Panc1 (cell line): Measurements from ENCODE around the gene EPHB1. TPM values are rescaled to one million over a fixed set of nuclear protein-coding genes. Genes with fewer than 3 reads are reported as not detected.

ENCODE experiments used
- ATAC-seq: fragments of 200-7000 bp; cut with Tn5 transposase; 2 replicates; pipeline ENCODE4 v1.9.1; 2020; ENCODE audit warnings: mild to moderate bottlenecking, moderate library complexity
- BruUV-seq: library from RNA; stranded (reverse); fragments of 400-500 nt; replicated peaks from 2 replicates; lab custom pipeline; 2021; lab: Mats Ljungman, UMichigan
- CTCF ChIA-PET: fragments of 300-600 bp; sonication (Branson Sonifier 250); formaldehyde crosslinking; loops from one replicate; lab custom pipeline; 2022; ENCODE audit warnings: antibody characterized with exemption; lab: Charles Lee
- POLR2A ChIA-PET: fragments of 300-600 bp; sonication (Branson Sonifier 250); formaldehyde crosslinking; loops from one replicate; lab custom pipeline; 2022; ENCODE audit warnings: antibody characterized with exemption; lab: Charles Lee
- DNase-seq: peaks from one replicate; pipeline ENCODE4 v3.0.0-alpha.2; 2010; ENCODE audit warnings: low read depth, low spot score
- H3K27ac ChIP-seq: 2 replicates; pipeline ENCODE4 v1.5.1; 2011; ENCODE audit warnings: mild to moderate bottlenecking, low read length, inconsistent platforms
- H3K27me3 ChIP-seq: fragments of 200-500 bp; sonication (Bioruptor generic); 2 replicates; pipeline ENCODE4 v1.6.0; 2014; ENCODE audit warnings: low read length, inconsistent platforms; ENCODE audit not compliant: control insufficient read depth, insufficient read depth
- H3K36me3 ChIP-seq: fragments of 200-500 bp; sonication (Bioruptor generic); 2 replicates; pipeline ENCODE4 v1.5.1; 2014; ENCODE audit warnings: inconsistent platforms, mild to moderate bottlenecking, low read length, moderate library complexity; ENCODE audit not compliant: control insufficient read depth, insufficient read depth
- H3K4me1 ChIP-seq: 2 replicates; pipeline ENCODE4 v1.5.1; 2011; ENCODE audit warnings: inconsistent platforms, mild to moderate bottlenecking, low read length, moderate library complexity; ENCODE audit not compliant: control insufficient read depth, insufficient read depth
- H3K4me3 ChIP-seq, 2 experiments: 2 replicates each; pipeline ENCODE4 v1.5.1; 2011 to 2012; ENCODE audit warnings: low read depth in 2 of 2, low read length in 2 of 2, mild to moderate bottlenecking in 2 of 2, inconsistent platforms in 1 of 2, moderate library complexity in 1 of 2
- H3K9me3 ChIP-seq: fragments of 200-500 bp; sonication (Bioruptor generic); 2 replicates; pipeline ENCODE4 v1.5.1; 2014; ENCODE audit warnings: low read depth, mild to moderate bottlenecking, inconsistent platforms, low read length, moderate library complexity; ENCODE audit not compliant: control insufficient read depth, insufficient read depth
- POLR2AphosphoS5 ChIP-seq: IDR thresholded peaks from 2 replicates; pipeline ENCODE4 v1.6.1; 2012; ENCODE audit warnings: mild to moderate bottlenecking, low read depth, low read length, moderate library complexity
- REST ChIP-seq, 2 experiments: IDR thresholded peaks; 2 replicates each; pipeline ENCODE4 v1.6.1; 2011 to 2012; ENCODE audit warnings: low read depth in 2 of 2, control low read depth in 1 of 2, low read length in 1 of 2, mild to moderate bottlenecking in 1 of 2, moderate library complexity in 1 of 2; ENCODE audit not compliant: insufficient read depth in 1 of 2
- SIN3A ChIP-seq: IDR thresholded peaks from 2 replicates; pipeline ENCODE4 v1.6.1; 2012; ENCODE audit warnings: low read depth, mild to moderate bottlenecking, low read length, moderate library complexity, borderline replicate concordance; ENCODE audit not compliant: insufficient read depth
- TCF7L2 ChIP-seq: IDR thresholded peaks from 2 replicates; pipeline ENCODE4 v1.6.1; 2011; ENCODE audit warnings: mild to moderate bottlenecking, low read depth, low read length, inconsistent platforms
- in situ Hi-C: cut with HindIII; loops from 2 replicates; pipeline ENCODE4 v1.10.0; 2016; ENCODE audit warnings: low sequenced_read_pairs, low pct_unique_long_range_greater_than_20kb
- intact Hi-C: fragments of 100-400 bp; cut with micrococcal nuclease; formaldehyde crosslinking; loops from one replicate; pipeline ENCODE4 v1.10.0; 2022; ENCODE audit not compliant: unreplicated experiment
- total RNA-seq: library from RNA; stranded (reverse); gene quantifications from one replicate; pipeline ENCODE4 v1.2.1, GENCODE V29; 2021; ENCODE audit not compliant: unreplicated experiment
- TF ChIP-seq, protein P1 (sequence below): fragments of 450-650 bp; IDR thresholded peaks from 2 replicates; pipeline ENCODE4 v1.5.1; 2017; ENCODE audit warnings: mild to moderate bottlenecking

The EPHB1 gene
- total RNA-seq, 1 experiment from 2014 or later, result 0.46 TPM

DNA sequence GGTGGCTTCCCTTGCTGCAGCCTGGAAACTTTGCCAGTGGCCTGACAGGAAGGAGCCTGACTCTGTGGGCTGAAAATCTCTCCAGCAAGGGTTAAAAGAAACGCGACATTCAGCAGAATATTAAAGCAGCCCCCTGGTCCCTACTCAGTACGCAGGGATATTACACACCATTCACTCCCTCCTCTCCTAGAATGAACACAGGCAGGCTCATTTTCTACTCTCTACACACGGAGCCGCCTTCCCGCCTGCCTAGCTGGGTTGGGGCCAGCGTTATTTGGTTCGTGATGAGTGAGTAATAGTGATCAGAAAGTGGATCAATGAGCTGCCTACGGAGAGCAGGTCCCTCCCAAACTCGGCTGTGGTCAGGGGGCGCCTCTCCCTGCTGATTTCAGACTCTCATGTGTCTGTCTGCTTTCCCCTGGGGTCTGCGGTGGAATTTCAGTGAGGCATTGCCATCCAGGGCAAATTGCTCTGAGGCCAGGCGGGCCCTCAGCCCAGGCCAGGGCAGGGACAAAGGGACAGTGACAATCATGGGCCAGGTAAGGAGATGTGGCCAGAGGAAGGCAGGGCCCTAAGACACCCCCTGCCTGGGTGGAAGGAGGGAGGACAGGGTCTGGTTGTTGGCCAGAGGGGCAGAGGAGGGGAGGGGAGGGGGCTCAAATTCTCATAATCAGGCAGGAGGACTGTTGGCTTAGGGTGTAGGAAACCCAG is 2.8 kb downstream of the EPHB1 start:
- ATAC-seq (no peak), DNase-seq (no peak)
- Histone ChIP-seq H3K27ac (no peak overlapping the region), H3K4me1 (no peaks in the 10 kb centered on the region; the same call in 1 of the 2 replicates), H3K36me3 (no peaks in the 10 kb centered on the region), H3K27me3 (peaks cover 26% of the 10 kb centered on the region; the same call in 1 of the 2 replicates), H3K4me3 (no peak overlapping the region), H3K9me3 (no peaks in the 10 kb centered on the region)
- POLR2A ChIA-PET, result no interaction called here
- in situ Hi-C loops (no loop called here), intact Hi-C loops (loop anchor here (10.0 kb wide), 1 partner anchor 427 kb away; no protein-coding TSS in a partner anchor)
- no TSS peak for BruUV-seq
- CTCF ChIA-PET, result no interaction called here
- TF ChIP-seq REST (IDR thresholded peaks at IDR 0.05; ENCODE audit: insufficient read depth in 1 of 2, low read depth in 2 of 2, low read length in 1 of 2), result no peak
- TF ChIP-seq SIN3A, result no peak
- TF ChIP-seq, protein P1, sequence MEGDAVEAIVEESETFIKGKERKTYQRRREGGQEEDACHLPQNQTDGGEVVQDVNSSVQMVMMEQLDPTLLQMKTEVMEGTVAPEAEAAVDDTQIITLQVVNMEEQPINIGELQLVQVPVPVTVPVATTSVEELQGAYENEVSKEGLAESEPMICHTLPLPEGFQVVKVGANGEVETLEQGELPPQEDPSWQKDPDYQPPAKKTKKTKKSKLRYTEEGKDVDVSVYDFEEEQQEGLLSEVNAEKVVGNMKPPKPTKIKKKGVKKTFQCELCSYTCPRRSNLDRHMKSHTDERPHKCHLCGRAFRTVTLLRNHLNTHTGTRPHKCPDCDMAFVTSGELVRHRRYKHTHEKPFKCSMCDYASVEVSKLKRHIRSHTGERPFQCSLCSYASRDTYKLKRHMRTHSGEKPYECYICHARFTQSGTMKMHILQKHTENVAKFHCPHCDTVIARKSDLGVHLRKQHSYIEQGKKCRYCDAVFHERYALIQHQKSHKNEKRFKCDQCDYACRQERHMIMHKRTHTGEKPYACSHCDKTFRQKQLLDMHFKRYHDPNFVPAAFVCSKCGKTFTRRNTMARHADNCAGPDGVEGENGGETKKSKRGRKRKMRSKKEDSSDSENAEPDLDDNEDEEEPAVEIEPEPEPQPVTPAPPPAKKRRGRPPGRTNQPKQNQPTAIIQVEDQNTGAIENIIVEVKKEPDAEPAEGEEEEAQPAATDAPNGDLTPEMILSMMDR, result no peak
- no peak for TF ChIP-seq TCF7L2
- TF ChIP-seq POLR2AphosphoS5, result no peak

GRCh38 chr3:134798681-134799311 is 3.7 kb downstream of the EPHB1 start:
- TF ChIP-seq REST (IDR thresholded peaks at IDR 0.05; ENCODE audit: insufficient read depth in 1 of 2, low read depth in 2 of 2, low read length in 1 of 2) (no peak), SIN3A (no peak), TCF7L2 (no peak), POLR2AphosphoS5 (no peak)
- TF ChIP-seq, protein P1, result no peak
- ChIA-PET POLR2A (interaction anchor here (0.6 kb wide), 1 partner anchor 497 kb away, joined by 5 read pairs; no protein-coding TSS in a partner anchor), CTCF (no interaction called here)
- intact Hi-C loops, result loop anchor here (10.0 kb wide), 1 partner anchor 426 kb away; no protein-coding TSS in a partner anchor
- no peak overlapping the region for H3K4me3 ChIP-seq
- H3K27me3 ChIP-seq, result peaks cover 28% of the 10 kb centered on the region; the same call in 1 of the 2 replicates
- DNase-seq (no peak), ATAC-seq (no peak)
- H3K36me3 ChIP-seq, result no peaks in the 10 kb centered on the region
- no peak overlapping the region for H3K27ac ChIP-seq
- no peaks in the 10 kb centered on the region; the same call in 1 of the 2 replicates for H3K4me1 ChIP-seq
- no TSS peak for BruUV-seq
- H3K9me3 ChIP-seq, result no peaks in the 10 kb centered on the region
- in situ Hi-C loops, result no loop called here
